ENCODE data around the gene CDKN1B. TPM values are rescaled to one million over a fixed set of nuclear protein-coding genes. Genes with fewer than 3 reads are reported as not detected.

Gene CDKN1B
- total and polyA plus RNA-seq, 2 of the 13 experiments (the other 11 are each of a cell fraction or from before 2014, with no cell fraction given) = 20.1 to 37.2 TPM

DNA sequence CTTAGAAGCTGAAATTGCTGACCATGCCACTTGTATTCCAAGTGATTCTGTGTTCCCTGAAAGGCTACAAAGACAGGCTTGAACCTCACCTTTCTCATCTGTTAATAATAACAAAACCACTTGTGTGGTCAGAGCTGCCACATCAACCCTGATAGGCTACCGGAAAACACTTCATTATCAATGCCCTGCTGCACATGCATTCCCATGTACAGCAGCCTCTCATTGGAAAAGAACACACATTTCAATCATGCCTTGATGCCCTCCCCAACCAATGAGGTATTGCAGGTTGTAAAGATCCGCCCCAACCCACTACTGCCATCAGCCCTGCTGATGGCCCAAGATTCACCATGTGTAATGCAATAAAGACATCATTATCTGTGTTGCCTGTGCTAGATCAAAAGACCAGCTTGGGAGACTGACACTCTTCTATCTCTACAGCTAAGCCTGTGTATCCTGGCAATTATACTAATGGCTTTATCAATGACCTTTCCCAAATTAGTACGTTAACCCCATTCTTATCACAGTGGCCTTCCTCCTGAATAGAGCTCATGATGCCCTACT, 24.0 kb upstream of the CDKN1B start:
- DNase-seq (ENCODE audit: low spot score) = no peak
- no TSS peak for BruUV-seq (replicated peaks)
- Histone ChIP-seq H3K36me3 (replicated peaks in 1 of 2; ENCODE audit: control insufficient read depth in 1 of 2, insufficient read depth in 2 of 2, low read length in 2 of 2) (no peaks in the 10 kb centered on the region), H3K27me3 (ENCODE audit: control insufficient read depth in 1 of 2, insufficient read depth in 2 of 2, low read length in 2 of 2) (no peaks in the 10 kb centered on the region; a peak in 1 of 5 replicates), H2AFZ (ENCODE audit: low read length) (no peak overlapping the region), H3K4me2 (ENCODE audit: low read depth, low read length) (no peak overlapping the region), H3K79me2 (ENCODE audit: insufficient read depth, low read length) (no peaks in the 10 kb centered on the region), H3K9me3 (ENCODE audit: low read length) (no peaks in the 10 kb centered on the region), H4K20me1 (ENCODE audit: insufficient read depth, low read length) (no peaks in the 10 kb centered on the region), H3K4me1 (ENCODE audit: insufficient read depth, low read length) (peaks cover 18% of the 10 kb centered on the region), H3K4me3 (replicated peaks in 1 of 3; ENCODE audit: insufficient read depth in 1 of 3, low read depth in 2 of 3, low read length in 3 of 3) (no peak overlapping the region), H3K27ac (ENCODE audit: extremely low read length, insufficient read depth, low read length) (no peak overlapping the region), H3K9ac (ENCODE audit: insufficient read depth, low read depth, low read length) (no peak overlapping the region)
- 88% methylated on average over 3 of the region's 3 CpGs for WGBS (ENCODE audit: low lambda C conversion rate)
- TF ChIP-seq SMARCE1 (IDR thresholded peaks at IDR 0.05; ENCODE audit: borderline replicate concordance) (no peak), ZFX (CRISPR knock-in tag; IDR thresholded peaks at IDR 0.05; ENCODE audit: low read depth) (no peak), TAF15 (IDR thresholded peaks at IDR 0.05; ENCODE audit: low read depth, low read length, poor library complexity, severe bottlenecking) (no peak), MAFF (IDR thresholded peaks at IDR 0.05; ENCODE audit: low read depth, low read length) (0 out of 2 replicates have a peak, but pooled peaks have one; percentile 16), JDP2 (CRISPR knock-in tag; IDR thresholded peaks at IDR 0.05; ENCODE audit: borderline replicate concordance) (no peak), MBNL3 (CRISPR knock-in tag; conservative IDR thresholded peaks at IDR 0.05) (no peak), ADNP (CRISPR knock-in tag; IDR thresholded peaks at IDR 0.05) (no peak), ZNF205 (CRISPR knock-in tag; IDR thresholded peaks at IDR 0.05) (no peak), MAFK (conservative IDR thresholded peaks at IDR 0.05 in 1 of 2, IDR thresholded peaks at IDR 0.05 in 1 of 2; ENCODE audit: low read length in 2 of 2) (0 out of 4 replicates have a peak, but pooled peaks of 1 of the 2 experiments have one; percentile 12), MLLT10 (CRISPR knock-in tag; IDR thresholded peaks at IDR 0.05) (no peak), FOXO1 (CRISPR knock-in tag; IDR thresholded peaks at IDR 0.05) (no peak), NFE2L2 (IDR thresholded peaks at IDR 0.05; ENCODE audit: low read length) (no peak), SOX13 (IDR thresholded peaks at IDR 0.05) (no peak), SOX13 (CRISPR knock-in tag; conservative IDR thresholded peaks at IDR 0.05 in 1 of 2, IDR thresholded peaks at IDR 0.05 in 1 of 2) (no peak), ZNF839 (CRISPR knock-in tag; IDR thresholded peaks at IDR 0.05; ENCODE audit: borderline replicate concordance) (no peak), ZNF44 (CRISPR knock-in tag; IDR thresholded peaks at IDR 0.05) (no peak), ZNF883 (CRISPR knock-in tag; IDR thresholded peaks at IDR 0.05; ENCODE audit: not compliant biosample characterization) (no peak), ZNF670 (CRISPR knock-in tag; IDR thresholded peaks at IDR 0.05; ENCODE audit: borderline replicate concordance) (no peak)
- TF ChIP-seq, protein P1, sequence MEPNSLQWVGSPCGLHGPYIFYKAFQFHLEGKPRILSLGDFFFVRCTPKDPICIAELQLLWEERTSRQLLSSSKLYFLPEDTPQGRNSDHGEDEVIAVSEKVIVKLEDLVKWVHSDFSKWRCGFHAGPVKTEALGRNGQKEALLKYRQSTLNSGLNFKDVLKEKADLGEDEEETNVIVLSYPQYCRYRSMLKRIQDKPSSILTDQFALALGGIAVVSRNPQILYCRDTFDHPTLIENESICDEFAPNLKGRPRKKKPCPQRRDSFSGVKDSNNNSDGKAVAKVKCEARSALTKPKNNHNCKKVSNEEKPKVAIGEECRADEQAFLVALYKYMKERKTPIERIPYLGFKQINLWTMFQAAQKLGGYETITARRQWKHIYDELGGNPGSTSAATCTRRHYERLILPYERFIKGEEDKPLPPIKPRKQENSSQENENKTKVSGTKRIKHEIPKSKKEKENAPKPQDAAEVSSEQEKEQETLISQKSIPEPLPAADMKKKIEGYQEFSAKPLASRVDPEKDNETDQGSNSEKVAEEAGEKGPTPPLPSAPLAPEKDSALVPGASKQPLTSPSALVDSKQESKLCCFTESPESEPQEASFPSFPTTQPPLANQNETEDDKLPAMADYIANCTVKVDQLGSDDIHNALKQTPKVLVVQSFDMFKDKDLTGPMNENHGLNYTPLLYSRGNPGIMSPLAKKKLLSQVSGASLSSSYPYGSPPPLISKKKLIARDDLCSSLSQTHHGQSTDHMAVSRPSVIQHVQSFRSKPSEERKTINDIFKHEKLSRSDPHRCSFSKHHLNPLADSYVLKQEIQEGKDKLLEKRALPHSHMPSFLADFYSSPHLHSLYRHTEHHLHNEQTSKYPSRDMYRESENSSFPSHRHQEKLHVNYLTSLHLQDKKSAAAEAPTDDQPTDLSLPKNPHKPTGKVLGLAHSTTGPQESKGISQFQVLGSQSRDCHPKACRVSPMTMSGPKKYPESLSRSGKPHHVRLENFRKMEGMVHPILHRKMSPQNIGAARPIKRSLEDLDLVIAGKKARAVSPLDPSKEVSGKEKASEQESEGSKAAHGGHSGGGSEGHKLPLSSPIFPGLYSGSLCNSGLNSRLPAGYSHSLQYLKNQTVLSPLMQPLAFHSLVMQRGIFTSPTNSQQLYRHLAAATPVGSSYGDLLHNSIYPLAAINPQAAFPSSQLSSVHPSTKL (CRISPR knock-in tag; IDR thresholded peaks at IDR 0.05) = no peak
- in situ Hi-C loops (cut with HindIII; ENCODE audit: extremely low pct_ligation_motif_present, low pct_unique_long_range_greater_than_20kb) (no loop called here), intact Hi-C loops (cut with micrococcal nuclease; ENCODE audit: unreplicated experiment) (no loop called here)
- CTCF ChIA-PET (ENCODE audit: low intra/inter-chr PET ratio, low total read pairs) = no interaction called here
- no peak for ATAC-seq
- POLR2A ChIA-PET = no interaction called here
- FAIRE-seq = no peak
